HepG2 (cell line): ENCODE data around the gene SUSD2. TPM values are rescaled to one million over a fixed set of nuclear protein-coding genes. Genes with fewer than 3 reads are reported as not detected.

ENCODE experiments used
- ATF7 ChIP-seq, 2 experiments: fragments of 450-650 bp in 1 of 2; sonication (generic) in 1 of 2; formaldehyde crosslinking in 1 of 2; IDR thresholded peaks; 2 replicates each; pipeline versions ENCODE4 v1.4.0 to v1.6.1; 2016 to 2020; ENCODE audit warnings: antibody characterized with exemption in 1 of 2, mild to moderate bottlenecking in 1 of 2, missing genetic modification reagents in 1 of 2
- CHD2 ChIP-seq: IDR thresholded peaks from 2 replicates; pipeline ENCODE4 v1.6.1; 2011; ENCODE audit warnings: low read depth, low read length, improper control_type of control experiment
- CREBL2 ChIP-seq: sonication (generic); formaldehyde crosslinking; IDR thresholded peaks from 2 replicates; pipeline ENCODE4 v1.8.1; 2023; ENCODE audit warnings: missing genetic modification reagents, mild to moderate bottlenecking, borderline replicate concordance
- GABPB1 ChIP-seq: IDR thresholded peaks from 2 replicates; pipeline ENCODE4 v1.6.1; 2016; ENCODE audit warnings: mild to moderate bottlenecking, missing genetic modification reagents, moderate library complexity, missing compliant biosample characterization
- HCFC1 ChIP-seq: fragments of 150-350 bp; IDR thresholded peaks from 2 replicates; pipeline ENCODE4 v1.6.1; 2014; ENCODE audit warnings: low read depth, low read length
- HMGXB4 ChIP-seq, 2 experiments: sonication (generic) in 1 of 2; formaldehyde crosslinking in 1 of 2; IDR thresholded peaks; 2 replicates each; pipeline versions ENCODE4 v1.4.0 to v1.6.1; 2018 to 2020; ENCODE audit warnings: missing genetic modification reagents in 2 of 2, borderline replicate concordance in 1 of 2, low read depth in 1 of 2, mild to moderate bottlenecking in 1 of 2, missing biosample characterization in 1 of 2
- KLF16 ChIP-seq, 2 experiments: sonication (generic) in 1 of 2; formaldehyde crosslinking in 1 of 2; IDR thresholded peaks; 2 replicates each; pipeline versions ENCODE4 v1.6.1 to v1.8.0; 2016 to 2023; ENCODE audit warnings: missing genetic modification reagents in 2 of 2, missing compliant biosample characterization in 1 of 2
- NBN ChIP-seq: fragments of 450-650 bp; conservative IDR thresholded peaks from 2 replicates; pipeline ENCODE4 v1.6.1; 2017
- SP1 ChIP-seq, 2 experiments: fragments of 450-650 bp in 1 of 2; sonication (generic) in 1 of 2; formaldehyde crosslinking in 1 of 2; IDR thresholded peaks; 2 replicates each; pipeline versions ENCODE4 v1.4.0 to v1.6.1; 2016 to 2020; ENCODE audit warnings: missing genetic modification reagents in 1 of 2
- TAF1 ChIP-seq: sonication (generic); formaldehyde crosslinking; IDR thresholded peaks from 2 replicates; pipeline ENCODE4 v1.4.0; 2020; ENCODE audit warnings: missing genetic modification reagents
- ZBTB10 ChIP-seq: sonication (generic); formaldehyde crosslinking; IDR thresholded peaks from 2 replicates; pipeline ENCODE4 v1.4.0; 2020; ENCODE audit warnings: missing genetic modification reagents, borderline replicate concordance
- ZBTB43 ChIP-seq: sonication (generic); formaldehyde crosslinking; conservative IDR thresholded peaks from 2 replicates; pipeline ENCODE4 v1.4.0; 2020; ENCODE audit warnings: missing genetic modification reagents
- ZKSCAN5 ChIP-seq: sonication (generic); formaldehyde crosslinking; IDR thresholded peaks from 2 replicates; pipeline ENCODE4 v1.5.1; 2020; ENCODE audit warnings: mild to moderate bottlenecking, missing genetic modification reagents
- ZNF317 ChIP-seq: sonication (generic); formaldehyde crosslinking; IDR thresholded peaks from 2 replicates; pipeline ENCODE4 v1.5.0; 2020; ENCODE audit warnings: mild to moderate bottlenecking, missing genetic modification reagents
- ZXDC ChIP-seq: sonication (generic); formaldehyde crosslinking; IDR thresholded peaks from 2 replicates; pipeline ENCODE4 v1.5.0; 2020; ENCODE audit warnings: mild to moderate bottlenecking, missing genetic modification reagents
- polyA plus RNA-seq, 8 experiments: library from polyadenylated mRNA; depleted of rRNA in 3 of 8; stranded (reverse) in 7 of 8; unstranded in 1 of 8; fragments of >200 nt; fragmentation: Illumina TruSeq in 4 of 8; extraction: Trizol in 4 of 8; gene quantifications; 2 replicates each; pipeline versions ENCODE4 v1.2.1 to v1.2.3, GENCODE V29; 2011 to 2016; ENCODE audit warnings: low read depth in 4 of 8, missing spikeins in 1 of 8, mixed read lengths in 1 of 8; ENCODE audit not compliant: insufficient read depth in 1 of 8
- total RNA-seq, 5 experiments: library from RNA; depleted of rRNA; stranded (reverse); fragments of >200 nt; fragmentation: Illumina TruSeq; extraction: Trizol; gene quantifications; 2 replicates each; pipeline ENCODE4 v1.2.3, GENCODE V29; 2016; ENCODE audit warnings: low read depth in 1 of 5

SUSD2 gene
- total and polyA plus RNA-seq, 2 of the 13 experiments (the other 11 are each of a cell fraction or from before 2014, with no cell fraction given): 2.1 to 11.0 TPM

- 0 out of 4 replicates have a peak, but pooled peaks of 1 of the 2 experiments have one; percentile 49 for TF ChIP-seq KLF16 (CRISPR knock-in tag; IDR thresholded peaks at IDR 0.05)
- TF ChIP-seq ATF7 (IDR thresholded peaks at IDR 0.05): no peak
- TF ChIP-seq ATF7 (CRISPR knock-in tag; IDR thresholded peaks at IDR 0.05): no peak
- TF ChIP-seq HMGXB4 (CRISPR knock-in tag; IDR thresholded peaks at IDR 0.05; ENCODE audit: borderline replicate concordance in 1 of 2, low read depth in 1 of 2): peak; percentile 79 to 83; a peak in 3 of 4 replicates
- peak; percentile 54; the same call in 1 of the 2 replicates for TF ChIP-seq ZNF317 (CRISPR knock-in tag)
- TF ChIP-seq TAF1 (CRISPR knock-in tag): 0 out of 2 replicates have a peak, but pooled peaks have one; percentile 22
- no peak for TF ChIP-seq SP1 (IDR thresholded peaks at IDR 0.05)
- TF ChIP-seq SP1 (CRISPR knock-in tag; IDR thresholded peaks at IDR 0.05): peak; percentile 84
- TF ChIP-seq ZKSCAN5 (CRISPR knock-in tag): no peak
- TF ChIP-seq ZBTB10 (CRISPR knock-in tag): no peak
- TF ChIP-seq CREBL2 (CRISPR knock-in tag): no peak
- TF ChIP-seq NBN: no peak
- TF ChIP-seq CHD2: peak; percentile 44; the same call in 1 of the 2 replicates
- TF ChIP-seq ZBTB43 (CRISPR knock-in tag): no peak
- peak; percentile 21; the same call in 1 of the 2 replicates for TF ChIP-seq HCFC1
- no peak for TF ChIP-seq ZXDC (CRISPR knock-in tag)
- peak; percentile 71 for TF ChIP-seq GABPB1 (CRISPR knock-in tag)
Measured at GRCh38 chr22:24156913-24157821, 24.1 kb upstream of the SUSD2 start (continued).
